K562 treated with DMSO at 1 percent for 24 hours (cell line): ENCODE results near the gene SAP30BP. TPM values are rescaled to one million over a fixed set of nuclear protein-coding genes. Genes with fewer than 3 reads are reported as not detected.

Source experiments
- total RNA-seq: library from RNA; unstranded; fragments of 300-600 nt; gene quantifications from 2 replicates; pipeline ENCODE4 v1.2.3, GENCODE V29; 2022; ENCODE audit warnings: low read depth; ENCODE audit not compliant: insufficient read depth

Gene SAP30BP
- total RNA-seq: 50.7 and 61.1 TPM in 2 replicates

GRCh38 chr17:75666959-75667790 lies at the start of gene SAP30BP, which contains the start of gene RECQL5:
Gene SAP30BP, plus strand, starts transcription at chr17:75667338. Its CDS starts 35 bp downstream, at chr17:75667373.
Gene RECQL5, minus strand, starts transcription at chr17:75667154. Its CDS starts 597 bp downstream, at chr17:75666557.

GRCh38 chr17:75632863-75633485 lies 34.2 kb upstream of the SAP30BP start, which contains the start of gene SMIM5:
Gene SMIM5, plus strand, starts transcription at chr17:75633434. Its CDS starts 6,768 bp downstream, at chr17:75640202.

GRCh38 chr17:75720656-75721462 lies 53.7 kb downstream of the SAP30BP start, which contains the start of gene ITGB4:
Gene ITGB4, plus strand, starts transcription at chr17:75721459. Its CDS starts 3,245 bp downstream, at chr17:75724704.

Other genes with a start within 250 kb of the SAP30BP start
- 46.2 and 54.0 TPM in 2 replicates for gene TMEM94, start 210.7 kb upstream of the SAP30BP start, total RNA-seq
- 7.8 and 9.1 TPM in 2 replicates for gene CASKIN2, start 151.8 kb upstream of the SAP30BP start, total RNA-seq
- gene TSEN54, start 150.8 kb upstream of the SAP30BP start, total RNA-seq: 35.8 and 49.7 TPM in 2 replicates
- gene LLGL2, start 141.6 kb upstream of the SAP30BP start, total RNA-seq: 36.0 and 45.7 TPM in 2 replicates
- 0.79 and 3.9 TPM in 2 replicates for gene MYO15B, start 79.5 kb upstream of the SAP30BP start, total RNA-seq
- gene SMIM5, start 33.9 kb upstream of the SAP30BP start, total RNA-seq: 0.06 TPM in 1 of 2 replicates, not detected in the other
- 24.5 and 26.8 TPM in 2 replicates for gene RECQL5, start 184 bp upstream of the SAP30BP start, total RNA-seq
- gene ITGB4, start 54.1 kb downstream of the SAP30BP start, total RNA-seq: 2.5 and 3.3 TPM in 2 replicates
- 95.1 and 125 TPM in 2 replicates for gene GALK1, start 97.9 kb downstream of the SAP30BP start, total RNA-seq
- 36.8 and 38.4 TPM in 2 replicates for gene UNK, start 117.5 kb downstream of the SAP30BP start, total RNA-seq
- gene UNC13D, start 177.1 kb downstream of the SAP30BP start, total RNA-seq: 102 and 135 TPM in 2 replicates
- gene WBP2, start 188.0 kb downstream of the SAP30BP start, total RNA-seq: 185 and 188 TPM in 2 replicates
- 3.8 and 5.8 TPM in 2 replicates for gene TRIM47, start 211.2 kb downstream of the SAP30BP start, total RNA-seq
- gene TRIM65, start 229.6 kb downstream of the SAP30BP start, total RNA-seq: 30.0 and 33.3 TPM in 2 replicates
- gene MRPL38, start 237.5 kb downstream of the SAP30BP start, total RNA-seq: 102 and 111 TPM in 2 replicates